NK-92 (cell line): Measurements from ENCODE around the gene SRCIN1.

ENCODE experiments used
- DNase-seq: peaks from one replicate; lab custom pipeline; 2025; ENCODE audit not compliant: unreplicated experiment; lab: John Stamatoyannopoulos, UW

Gene SRCIN1

DNA sequence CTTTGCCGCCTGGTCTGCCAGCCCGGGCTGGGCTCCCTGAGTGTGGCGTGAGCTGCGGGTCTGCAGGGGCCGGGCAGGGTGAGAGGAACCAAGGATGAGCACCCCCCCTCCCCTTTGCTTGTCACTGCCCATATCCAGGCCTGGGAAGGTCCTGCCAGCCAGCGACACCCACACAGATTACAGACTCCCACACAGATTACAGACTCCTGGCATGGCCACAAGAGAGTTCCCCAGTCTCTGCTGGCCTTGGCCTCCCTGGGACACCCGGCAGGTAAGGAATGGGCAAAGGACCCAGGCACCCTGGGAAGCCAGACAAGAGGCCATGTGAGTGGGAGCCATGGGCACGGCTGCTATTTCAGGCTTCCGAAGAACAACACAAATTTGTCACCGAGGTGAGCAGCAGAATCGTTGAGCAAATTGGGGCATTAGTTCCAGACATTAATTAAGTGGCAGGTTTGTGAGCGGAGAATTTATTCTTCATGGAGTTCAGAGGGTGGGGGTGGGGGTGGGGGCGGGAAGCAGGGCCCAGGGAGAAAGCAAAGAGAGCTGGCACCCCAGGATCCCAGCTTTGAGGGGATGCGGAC is 41.4 kb downstream of the SRCIN1 start:
- no peak for DNase-seq

DNA sequence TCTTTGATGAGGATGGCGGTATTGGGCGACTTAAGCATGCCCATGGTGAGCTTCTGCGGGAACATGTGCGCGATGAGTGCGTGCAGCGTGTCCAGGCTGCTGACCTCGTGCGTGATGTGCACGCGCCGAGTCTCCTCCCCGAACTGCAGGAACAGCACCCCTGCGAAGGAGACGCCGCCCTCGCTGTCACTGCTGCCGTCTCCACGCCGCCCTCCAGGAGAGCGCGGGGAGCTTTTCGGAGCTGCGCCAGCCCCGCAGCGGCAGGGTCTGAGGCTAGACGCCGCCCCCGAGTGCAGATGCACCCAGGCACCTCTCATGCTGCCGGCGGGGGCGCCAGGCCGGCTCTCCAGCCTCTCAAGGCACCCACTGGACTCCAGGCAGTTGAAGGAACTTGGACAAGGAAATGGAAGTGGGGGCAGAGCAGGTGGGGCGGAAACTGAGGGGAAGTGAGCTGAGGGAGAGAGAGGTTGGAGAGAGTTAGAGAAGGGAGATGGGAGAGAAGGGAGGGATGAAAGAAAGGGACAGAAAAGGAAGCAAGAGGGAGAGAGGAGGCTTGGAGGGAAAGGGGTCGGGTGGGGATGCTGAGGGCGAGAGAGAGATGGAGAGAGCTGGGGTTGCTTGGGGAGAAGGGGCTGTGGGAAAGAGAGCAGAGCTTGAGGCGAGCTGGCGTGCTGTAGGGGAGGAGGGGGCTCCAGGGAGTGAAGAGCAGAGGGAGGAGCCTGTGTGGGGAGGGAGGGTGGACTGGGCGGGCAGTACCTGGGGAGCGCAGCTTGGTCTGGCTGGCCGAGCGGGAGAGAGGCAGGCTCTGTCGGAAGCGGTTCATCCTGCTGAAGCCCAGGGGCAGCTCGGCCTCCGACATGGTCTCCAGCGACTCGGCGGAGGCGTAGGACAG is 42.1 kb downstream of the SRCIN1 start:
- no peak for DNase-seq

DNA sequence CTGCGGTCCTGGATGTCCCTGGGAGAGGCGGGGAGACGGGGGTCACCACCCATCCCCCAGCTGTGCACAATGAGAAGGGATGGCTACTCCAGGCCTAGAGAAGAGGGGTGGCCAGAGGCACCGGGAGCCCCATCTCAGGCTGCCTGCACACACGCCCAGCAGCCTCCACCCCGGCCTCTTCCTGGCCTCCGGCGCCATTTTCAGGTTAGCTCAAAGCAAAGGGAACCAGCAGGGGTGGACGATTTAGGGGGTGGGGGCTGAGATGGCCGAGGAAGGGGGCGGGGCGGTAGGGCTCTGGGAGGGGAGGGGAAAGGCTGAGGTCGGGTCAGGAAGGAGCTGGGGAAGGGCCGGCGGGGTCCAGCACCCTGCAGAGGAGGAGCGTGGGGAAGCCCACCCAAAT is 42.8 kb downstream of the SRCIN1 start:
- no peak for DNase-seq

DNA sequence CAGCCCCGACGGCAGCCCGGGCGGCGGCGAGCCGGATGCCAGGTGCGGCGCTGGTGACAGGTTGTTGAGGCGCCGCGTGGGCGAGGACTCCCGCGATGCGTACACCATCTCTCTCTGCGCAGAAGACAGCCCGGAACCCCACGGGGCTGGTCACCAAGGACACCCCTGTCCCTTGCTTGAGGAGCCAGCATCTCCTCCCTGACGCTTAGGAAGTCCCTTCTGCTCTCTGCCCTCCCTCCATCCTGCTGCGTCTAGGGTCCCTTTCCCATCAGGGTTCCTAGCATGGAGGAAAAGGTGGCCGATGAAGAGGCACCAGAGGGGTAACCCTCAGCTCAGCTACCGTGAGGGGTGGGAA is 43.6 kb downstream of the SRCIN1 start:
- DNase-seq: no peak

DNA sequence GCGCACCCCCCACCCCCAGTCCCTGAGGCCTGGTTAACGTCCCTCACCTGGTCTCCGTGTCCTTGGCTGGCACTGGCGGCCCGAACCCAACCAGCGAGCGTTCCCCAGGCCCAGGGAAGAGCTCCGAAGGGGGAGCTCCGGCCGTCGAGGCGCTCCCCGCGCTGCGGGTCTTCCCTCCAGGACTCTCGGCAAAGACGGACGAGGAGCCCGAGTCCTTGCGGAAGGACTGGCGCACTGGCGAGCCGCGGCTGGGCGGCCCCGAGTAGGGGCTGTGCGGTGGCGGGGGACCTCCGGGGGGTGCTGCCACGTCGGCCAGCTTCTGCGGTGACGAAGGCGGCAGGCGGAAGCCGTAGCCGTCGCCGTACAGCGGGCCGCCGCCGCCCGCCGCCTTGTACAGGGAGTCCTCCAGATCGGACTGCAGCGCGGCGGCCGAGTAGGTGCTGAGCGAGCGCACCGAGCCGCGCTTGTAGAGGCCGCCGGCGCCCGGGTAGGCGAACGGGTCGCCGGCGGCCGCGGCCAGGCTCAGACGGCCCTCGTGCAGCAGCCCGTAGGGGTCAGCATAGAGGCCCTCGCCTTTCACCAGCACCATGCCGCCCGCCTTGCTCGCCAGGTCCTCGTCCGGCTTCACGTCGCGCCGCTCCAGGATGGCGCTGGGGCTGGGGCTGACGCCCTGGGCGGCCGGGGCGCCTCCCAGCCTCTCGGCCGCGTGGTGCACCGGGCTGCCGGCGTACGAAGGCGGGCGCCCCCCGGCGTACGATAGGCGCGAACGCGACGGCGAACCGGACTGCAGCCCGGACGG is 44.1 kb downstream of the SRCIN1 start:
- DNase-seq: no peak

DNA sequence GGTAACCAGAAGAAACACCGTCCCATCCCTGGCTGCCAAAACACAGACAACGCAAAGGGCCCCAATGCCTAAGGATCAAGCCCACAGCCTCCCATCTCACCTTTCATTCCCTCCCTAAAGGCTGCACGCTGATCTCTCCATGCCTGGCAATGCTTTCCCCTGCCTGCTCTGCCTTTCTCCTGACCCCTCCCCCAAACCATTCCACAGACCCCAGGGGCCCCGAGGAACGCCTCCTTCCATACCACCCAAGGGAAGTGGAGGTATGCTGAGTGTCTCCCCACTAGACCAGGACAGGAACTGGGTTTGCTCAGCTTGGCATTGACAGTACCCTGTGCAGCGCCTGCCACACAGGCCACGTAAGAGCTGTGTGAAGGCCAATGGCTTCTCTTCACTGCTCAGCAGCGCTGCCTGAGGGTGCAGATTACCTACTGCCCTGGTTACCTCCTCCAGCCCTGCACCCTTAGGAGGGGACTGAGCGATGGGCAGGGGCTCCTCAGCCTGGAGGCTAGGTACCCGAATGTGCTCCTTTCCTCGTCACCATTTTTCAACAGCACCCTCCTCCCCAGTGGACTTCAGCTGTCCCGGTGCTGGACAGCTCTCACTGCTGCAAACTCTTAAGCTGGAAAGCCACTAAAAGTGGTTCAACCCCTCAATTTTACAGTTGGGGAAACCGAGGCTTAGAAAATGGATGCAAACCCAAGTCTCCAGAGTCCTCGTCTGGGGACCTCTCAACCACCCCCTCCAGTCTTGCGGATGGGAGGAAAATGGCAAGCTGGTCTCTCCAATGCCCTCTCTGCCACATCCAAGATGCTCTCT is 45.0 kb downstream of the SRCIN1 start:
- DNase-seq: no peak

DNA sequence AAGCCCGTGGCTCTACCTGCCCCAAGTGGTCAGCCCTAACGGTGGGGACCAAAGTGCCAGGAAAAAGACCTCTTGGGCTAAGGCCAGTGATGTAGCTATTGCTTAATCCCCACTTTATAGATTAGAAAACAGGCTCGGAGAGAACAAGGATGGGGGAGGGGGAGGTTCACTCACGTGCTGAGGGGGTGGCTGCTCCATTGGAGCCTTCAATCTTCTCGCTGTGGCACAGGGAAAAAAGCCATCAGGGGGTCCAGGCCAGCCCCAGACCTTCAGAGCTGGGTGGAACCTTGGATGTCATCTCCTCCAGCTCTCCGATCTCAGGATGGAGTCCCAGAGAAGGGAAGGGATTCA is 45.9 kb downstream of the SRCIN1 start:
- no peak for DNase-seq

DNA sequence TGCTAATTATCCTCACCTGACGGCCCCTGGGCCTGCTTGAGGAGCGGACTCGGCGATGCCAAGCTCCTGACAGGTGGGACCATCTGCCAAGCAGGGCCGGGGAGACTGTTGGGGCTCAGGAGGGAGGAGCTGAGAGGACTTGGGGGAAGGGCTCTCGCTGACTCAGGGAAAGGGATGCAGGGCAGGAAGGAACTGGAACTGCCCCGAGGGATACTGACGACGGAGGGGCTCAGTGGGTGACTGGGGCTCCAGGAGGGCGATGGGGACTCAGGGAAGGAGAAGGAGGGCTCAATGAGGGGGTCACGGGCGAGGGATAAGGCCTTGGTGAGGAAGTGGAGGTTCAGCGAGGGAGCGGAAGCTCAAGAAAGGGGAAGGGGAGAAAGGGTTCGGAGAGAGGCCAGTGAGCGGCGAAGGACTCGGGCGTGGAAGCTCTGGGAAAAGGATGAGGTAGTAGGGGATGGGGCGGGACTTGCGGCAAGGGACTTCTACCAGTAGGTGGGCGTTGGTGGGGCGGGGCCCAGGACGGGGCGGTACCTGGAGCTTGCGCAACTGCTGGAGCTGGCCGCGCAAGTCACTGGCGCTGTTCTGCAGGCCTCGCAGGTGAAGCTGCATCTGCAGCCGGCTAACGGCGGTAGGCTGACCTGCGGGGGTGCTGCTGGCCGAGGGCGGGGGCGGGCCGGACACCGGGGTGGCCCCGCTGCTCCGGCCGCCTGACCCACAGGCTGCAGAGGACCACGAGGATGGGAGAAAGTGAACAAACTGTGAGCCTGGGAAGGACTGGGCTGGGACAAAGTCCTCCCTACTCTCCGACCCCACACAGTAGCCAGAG is 46.5 kb downstream of the SRCIN1 start:
- DNase-seq: peak; percentile 51

DNA sequence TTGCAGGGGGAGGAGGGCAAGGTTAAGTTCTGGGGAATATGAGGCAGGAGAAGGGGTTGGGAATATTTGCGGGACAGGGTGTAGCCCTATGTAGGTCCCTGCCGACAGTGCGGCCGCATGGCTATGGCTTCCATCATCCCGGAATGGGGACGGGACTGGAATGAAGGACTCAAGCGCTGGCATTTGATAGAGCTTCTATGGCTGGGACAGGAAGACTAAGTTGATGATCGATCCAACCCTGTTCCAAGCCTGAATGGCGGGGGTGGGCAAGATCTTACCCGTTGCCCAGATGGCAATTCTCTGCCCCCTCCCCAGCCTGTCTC is 47.1 kb downstream of the SRCIN1 start:
- no peak for DNase-seq

DNA sequence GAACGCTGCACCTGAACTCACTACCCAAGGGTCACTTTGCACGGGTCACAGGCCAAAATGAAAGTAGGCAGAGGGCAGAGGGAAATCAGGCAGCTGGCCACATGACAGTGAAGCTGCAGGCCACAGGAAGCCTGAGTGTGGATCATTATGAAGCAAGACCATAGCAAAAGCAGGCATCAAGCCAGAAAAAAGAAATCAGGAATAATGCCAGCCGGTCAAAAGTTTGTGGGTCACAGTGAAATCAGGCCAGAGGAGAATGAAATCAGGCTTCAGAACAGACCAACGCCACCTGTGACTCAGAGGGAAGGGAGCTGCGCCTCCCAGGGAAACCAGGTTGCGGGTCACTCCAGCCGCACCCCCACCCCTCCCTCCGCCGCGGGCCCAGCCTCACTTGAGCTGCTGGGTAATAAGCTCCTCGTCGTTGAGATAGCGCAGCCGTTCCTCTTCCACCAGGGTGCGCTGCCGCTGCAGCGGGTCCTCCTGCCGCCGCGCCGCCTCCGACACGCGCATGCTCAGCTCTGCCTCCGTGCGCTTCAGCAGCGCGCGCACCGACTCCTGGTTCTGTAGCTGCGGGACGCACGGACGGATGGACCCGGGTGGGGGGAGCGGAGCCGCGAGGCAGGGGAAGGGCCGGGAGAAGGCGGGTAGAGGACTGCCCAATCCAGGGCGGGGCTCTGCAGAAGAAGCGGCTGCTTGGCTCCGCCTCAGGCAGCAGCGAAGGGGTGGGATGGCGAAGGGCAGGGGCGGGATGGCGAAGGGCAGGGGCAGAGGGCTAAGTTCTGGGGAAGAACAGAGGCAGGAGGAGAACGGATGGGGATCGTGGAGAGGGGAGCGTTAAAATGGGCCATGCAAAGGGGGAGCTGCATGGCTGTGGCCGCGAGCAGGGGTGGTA is 47.7 kb downstream of the SRCIN1 start:
- DNase-seq: no peak

DNA sequence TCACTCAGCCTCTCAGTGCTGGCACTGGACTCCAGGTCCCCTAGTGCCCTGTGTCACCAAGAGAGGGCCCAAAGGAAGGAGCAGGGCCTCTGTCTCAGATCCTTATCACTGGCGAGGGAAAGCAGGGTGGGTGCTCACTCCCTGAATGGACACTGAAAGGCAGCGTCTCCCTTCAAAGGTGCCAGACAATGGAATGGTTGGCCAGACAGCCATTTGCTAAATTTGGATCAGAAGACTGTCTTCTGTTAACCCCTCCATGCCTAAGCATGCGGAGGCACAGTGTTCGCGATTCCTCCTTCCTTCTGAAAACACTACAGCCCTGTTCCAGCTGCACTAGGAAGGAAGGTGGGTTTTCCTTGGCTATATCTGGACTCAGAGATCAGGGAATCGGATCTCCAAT is 48.4 kb downstream of the SRCIN1 start:
- no peak for DNase-seq

DNA sequence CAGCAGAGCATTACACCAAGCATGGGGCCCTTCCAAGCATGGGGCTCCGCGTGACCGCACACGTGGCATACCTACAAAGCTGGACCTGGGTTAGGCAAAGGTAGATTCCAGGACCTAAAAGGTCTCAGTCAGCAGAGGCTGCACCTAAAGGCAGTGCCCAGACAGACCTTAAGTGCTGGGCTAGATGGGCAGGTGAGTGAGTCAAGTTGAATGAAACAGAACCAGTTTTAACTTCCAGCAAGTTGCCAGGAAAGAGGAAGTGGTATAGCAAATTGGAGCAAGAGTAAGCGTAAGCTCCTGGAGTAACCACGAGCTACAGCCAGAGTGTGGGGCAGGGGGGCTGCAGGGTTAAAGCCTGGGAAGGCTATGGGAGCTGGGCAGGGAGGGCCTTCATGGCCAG is 49.5 kb downstream of the SRCIN1 start:
- no peak for DNase-seq

DNA sequence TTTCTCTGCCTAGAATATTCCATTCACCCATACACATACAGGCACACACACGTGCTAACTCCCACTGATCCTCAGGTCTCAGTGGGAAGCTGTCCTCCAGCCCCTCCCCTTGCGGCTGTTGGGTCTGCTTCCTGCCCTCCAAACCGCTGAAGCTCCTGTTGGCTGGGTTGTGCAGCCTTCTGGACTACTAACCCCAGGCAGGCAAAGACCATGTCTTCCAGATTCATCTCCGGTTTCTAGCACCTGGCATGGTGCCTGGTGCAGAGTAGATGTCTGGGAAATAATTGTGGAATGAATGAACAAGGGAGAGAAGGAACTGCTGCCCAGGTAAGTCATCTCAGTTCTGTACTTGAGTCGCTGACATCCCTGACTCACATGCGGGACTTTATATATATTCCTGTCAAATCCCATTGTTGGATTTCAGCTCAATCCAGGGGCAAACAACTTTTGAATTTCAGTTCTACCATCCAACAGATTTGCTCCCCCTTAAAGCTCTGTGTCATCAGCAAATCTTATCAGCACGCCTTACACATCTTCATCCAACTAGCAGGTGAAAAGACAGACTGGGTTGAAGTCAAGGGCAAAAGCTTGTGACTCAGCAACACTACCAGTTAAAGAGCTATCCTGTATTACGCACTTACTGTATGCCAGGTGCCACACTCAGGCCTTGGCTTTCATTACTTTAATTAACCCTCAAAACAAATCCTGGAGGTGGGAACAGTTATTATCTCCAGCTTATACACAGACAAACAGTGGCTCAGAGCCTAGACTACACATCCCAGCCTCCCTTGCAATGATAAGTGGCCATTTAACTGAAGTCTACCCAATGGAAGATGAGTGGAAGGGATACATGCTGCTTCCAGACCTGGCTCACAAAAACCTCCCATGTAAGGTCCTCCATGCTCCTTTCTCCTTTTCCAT is 51.1 kb downstream of the SRCIN1 start:
- no peak for DNase-seq

DNA sequence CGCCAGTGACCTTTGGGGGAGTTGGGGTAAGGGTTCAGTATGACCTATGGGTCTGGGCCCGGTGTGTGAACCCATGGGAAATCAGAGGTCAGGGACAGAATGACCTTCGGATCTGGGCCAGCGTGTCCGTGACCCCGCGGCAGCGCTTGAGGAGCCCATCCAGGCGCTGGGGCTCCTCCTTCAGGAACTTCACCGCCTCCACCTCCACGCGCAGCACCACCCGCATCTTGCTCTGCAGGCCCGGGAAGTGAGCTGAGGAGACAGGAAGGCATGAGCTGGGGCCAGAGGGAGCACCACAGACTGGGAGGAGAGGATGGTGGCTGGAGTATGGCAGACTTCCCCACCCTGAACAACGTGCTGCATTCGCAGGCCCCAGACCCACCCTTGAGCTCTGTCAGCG is 53.4 kb downstream of the SRCIN1 start:
- DNase-seq: no peak

DNA sequence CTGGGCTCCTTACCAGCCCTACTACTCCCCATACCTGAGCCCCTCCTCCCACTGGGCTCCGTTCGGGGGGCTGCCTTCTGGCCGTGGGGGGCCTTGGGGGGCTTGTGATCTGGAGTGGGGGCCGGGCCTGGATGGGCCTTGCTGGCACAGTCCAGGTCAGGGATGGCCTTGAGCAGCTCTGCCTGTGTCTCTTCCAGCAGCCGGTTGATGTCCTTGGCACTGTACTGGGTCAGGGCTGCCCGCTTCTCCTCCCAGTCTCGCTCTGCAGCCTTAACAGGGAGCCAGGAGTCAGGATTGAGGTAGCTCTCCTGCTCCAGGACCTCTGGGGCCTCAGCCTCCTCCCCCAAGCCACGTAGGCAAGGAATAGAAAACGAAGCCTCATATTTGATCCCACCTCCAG is 54.6 kb downstream of the SRCIN1 start:
- no peak for DNase-seq

DNA sequence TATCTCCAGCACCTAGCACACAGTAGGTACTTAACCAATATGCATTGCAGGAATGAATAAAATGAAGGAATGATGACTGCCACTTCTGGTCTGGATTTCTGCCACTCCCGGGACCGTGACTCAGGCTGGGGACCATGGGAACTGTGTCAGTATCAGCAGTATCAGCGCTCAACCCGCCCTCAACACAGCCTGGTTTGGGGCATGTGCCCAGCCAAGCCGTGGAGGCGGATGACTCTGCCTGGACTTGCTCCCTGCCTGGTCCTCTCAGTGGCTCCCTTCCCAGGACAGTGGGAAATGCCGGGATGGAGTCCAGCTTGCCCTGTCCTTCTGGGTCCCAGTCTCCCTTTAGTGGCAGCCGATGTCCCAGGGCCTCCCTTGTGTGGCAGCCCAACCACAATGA is 55.1 kb downstream of the SRCIN1 start:
- no peak for DNase-seq

DNA sequence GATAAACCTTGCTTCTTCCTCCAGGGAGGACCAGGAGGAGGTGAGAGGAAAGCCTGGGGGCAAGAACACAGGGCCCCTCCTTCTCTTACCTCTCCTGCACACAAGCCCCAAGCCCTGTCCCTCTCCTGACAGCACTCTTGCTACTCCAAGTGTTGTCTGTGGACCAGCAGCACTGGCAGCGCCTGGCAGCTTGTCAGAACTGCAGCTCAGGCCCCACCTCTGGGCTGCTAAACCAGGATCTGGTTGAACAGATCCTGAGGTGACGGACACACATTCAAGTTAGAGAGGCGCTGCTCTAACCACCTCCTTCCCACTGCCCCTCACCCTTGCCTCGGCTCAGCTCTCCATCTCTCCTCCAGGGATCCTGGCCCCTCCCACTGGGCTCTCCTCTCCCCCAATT is 56.5 kb downstream of the SRCIN1 start:
- no peak for DNase-seq

DNA sequence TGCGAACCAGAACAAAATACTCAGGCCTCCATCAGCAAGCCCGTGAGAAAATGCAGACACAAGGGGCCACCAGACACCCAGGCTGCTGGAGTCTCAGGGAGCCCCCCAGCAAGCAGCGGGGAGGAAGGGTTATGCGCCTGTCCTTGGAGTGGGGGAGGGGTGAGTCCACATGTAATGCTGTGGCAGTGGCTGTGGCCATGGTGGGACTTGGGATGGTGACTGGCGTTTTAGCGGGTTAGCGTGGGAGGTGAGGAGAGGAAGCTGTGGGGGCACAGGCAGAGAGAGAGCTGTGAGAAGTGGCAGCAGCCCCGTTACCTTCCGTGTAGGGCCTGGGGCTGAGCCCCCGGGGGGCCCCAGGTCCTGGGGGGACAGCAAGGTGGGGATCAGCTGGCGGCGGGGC is 58.3 kb downstream of the SRCIN1 start:
- DNase-seq: no peak

DNA sequence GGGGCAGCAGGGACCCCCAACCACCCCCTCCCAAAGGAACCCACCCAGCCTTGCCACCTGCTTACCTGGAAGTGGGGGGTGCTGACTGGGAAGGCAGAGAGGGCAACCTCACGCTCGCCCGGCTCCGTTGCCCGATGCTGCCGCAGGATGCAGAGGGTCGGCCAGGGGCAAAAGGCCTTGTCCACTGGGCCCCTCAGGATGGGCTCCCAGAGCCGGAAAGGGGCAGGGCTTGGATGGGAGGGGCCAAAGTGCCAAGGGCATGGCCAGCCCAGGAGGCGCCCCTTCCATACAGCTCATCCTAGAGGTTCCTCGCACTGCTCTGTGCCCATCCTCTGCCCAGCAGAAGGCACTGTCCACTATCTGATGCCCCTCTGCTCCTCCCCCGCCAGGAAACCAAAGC is 59.4 kb downstream of the SRCIN1 start:
- no peak for DNase-seq
